Skin of body (tissue), 2 donors: Measurements from ENCODE around the gene CAMK2B. TPM values are rescaled to one million over a fixed set of nuclear protein-coding genes. Genes with fewer than 3 reads are reported as not detected.

Experiments
- DNase-seq: peaks from one replicate; lab custom pipeline; 2025; lab: John Stamatoyannopoulos, UW
- total RNA-seq: library from RNA; depleted of rRNA; stranded (reverse); fragments of >200 nt; gene quantifications from one replicate; pipeline ENCODE4 v1.2.3, GENCODE V29; 2014

CAMK2B gene
- total RNA-seq, 1 donor from 2014 or later = 2.2 TPM

GRCh38 chr7:44309271-44310091 is 15.9 kb downstream of the CAMK2B start:
- no peak for DNase-seq

GRCh38 chr7:44308596-44309270 is 16.7 kb downstream of the CAMK2B start:
- no peak for DNase-seq

DNA sequence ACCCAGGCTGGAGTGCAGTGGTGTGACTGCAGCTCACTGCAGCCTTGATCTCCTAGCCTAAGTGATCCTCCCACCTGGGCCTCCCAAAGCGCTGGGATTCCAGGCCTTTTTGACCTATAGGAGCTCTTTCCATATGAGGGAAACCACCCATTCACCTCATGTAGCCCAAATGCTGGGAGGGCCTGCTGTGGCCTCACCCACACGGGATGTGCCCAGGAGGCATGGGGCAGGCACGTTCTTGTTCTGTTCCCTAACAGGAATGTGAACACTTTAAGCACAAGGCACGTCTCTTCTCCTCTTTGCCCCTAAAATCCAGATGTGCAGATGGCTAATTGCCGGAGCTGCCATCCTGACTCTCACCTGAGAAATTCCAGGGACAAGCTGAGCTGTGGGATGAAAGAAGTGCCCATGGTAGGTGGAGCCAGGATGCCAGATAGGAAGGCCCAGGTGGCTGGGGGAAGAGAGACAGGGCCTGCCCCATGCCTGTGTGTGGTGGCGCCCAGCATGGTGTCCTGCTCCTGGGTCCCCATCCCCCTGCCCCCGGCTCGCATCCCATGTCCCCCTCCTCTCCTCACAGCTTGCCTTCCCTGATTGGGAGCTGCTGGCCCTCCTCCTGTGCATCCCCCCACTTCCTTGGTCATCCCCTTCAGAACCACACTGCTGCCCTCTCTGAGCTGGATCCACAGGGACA is 17.3 kb downstream of the CAMK2B start:
- DNase-seq = peak; percentile 19

DNA sequence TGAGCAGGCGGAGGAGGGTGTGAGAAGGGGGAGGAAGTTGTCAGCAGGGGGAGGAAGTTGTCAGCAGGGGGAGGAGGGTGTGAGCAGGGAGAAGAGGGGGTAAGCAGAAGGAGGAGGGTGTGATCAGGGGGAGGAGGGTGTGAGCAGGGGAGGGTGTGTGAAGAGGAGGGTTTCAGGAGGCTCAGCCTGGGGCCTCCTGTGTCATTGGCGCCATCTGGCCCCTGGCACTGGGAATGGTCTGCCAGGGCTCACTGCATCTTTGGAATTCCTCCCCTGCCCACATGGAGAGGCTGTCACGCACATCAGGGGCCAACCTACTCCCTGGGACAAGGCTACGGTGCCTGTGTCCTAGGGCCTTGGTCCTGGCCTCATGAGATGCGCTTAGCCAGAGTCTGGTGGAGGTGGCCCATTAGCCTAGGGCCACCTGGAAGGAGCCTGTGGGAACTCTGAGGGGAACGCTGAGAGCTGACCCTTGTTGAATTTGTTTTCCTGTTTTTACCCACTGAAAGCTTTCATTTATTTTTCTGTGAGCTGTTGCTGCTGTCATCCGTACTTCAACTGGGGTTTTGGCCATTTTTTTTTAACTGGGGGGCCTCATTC is 18.0 kb downstream of the CAMK2B start:
- DNase-seq = no peak

GRCh38 chr7:44306606-44307005 is 18.8 kb downstream of the CAMK2B start:
- no peak for DNase-seq

GRCh38 chr7:44305564-44306507 is 19.6 kb downstream of the CAMK2B start:
- no peak for DNase-seq

DNA sequence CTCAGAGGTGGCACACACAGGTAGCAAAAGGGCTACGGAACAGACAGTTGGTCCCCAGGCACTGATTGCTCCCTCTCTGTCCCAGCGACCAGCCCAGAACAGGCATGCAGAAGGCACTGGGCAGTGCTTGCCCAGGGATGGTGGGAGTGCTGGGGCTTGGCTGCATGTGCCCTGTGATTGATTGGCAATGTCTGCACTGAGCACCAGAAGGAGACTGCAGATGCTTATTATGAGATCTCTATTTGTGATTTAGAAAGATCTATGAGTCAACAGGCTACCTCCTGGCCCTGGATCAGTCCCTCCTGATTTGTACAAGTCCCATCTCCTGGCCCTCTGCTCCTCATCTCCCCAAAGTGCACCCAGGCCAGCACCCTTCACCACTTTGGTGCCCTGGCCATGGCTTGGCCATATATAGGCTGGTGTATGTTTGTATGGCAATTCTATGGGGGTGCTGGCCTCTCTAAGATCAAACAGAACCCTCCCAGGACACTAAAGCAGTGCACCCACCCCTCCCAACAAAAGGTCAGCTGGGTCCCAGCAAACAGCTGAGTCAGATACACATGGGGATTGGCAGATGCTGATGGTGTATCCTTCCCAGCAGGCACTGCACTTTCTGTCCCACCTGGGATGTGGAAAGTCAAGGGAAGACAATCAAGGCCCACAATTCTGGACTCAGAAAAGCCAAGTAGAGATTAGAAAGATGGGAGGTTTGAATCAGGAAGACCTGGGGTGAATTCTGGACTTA is 30.9 kb downstream of the CAMK2B start:
- no peak for DNase-seq

DNA sequence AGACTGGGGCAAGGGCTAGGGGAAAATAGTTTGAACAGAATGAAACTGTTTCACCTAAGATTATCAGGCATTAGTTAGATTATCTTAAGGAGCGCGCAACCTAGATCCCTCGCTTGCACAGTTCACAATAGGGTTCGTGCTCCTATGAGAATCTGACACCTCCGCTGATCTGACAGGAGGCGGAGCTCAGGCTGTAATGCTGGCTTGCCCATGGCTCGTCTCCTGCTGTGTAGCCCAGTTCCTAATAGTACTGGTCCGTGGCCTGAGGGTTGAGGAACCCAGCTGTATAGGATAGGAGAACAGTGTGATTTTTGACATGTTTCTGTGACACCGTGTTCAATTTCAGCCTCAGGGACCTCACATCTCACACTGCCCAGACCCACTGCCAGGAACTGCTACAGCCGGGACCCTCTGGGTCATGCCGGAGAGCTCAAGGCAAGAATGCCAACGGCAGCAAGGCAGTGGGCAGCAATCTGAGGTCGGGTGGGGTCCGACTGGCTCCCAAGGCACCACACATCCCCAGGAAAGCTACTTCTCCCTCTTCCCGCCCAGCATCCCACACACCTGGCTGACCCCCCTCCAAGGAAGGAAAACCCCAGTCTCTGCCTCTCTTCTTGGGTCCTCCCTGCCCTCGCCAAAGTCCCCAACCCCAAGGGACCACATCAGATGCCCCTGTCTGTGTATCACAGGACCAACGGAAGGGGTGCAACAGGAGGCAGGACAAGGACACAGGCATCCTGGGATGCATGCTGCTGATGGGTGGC is 31.7 kb downstream of the CAMK2B start:
- DNase-seq = no peak

GRCh38 chr7:44292876-44293560 is 32.4 kb downstream of the CAMK2B start:
- DNase-seq = no peak

- DNase-seq = no peak
These were observed 33.0 kb downstream of the CAMK2B start for GRCh38 chr7:44292420-44292817.

DNA sequence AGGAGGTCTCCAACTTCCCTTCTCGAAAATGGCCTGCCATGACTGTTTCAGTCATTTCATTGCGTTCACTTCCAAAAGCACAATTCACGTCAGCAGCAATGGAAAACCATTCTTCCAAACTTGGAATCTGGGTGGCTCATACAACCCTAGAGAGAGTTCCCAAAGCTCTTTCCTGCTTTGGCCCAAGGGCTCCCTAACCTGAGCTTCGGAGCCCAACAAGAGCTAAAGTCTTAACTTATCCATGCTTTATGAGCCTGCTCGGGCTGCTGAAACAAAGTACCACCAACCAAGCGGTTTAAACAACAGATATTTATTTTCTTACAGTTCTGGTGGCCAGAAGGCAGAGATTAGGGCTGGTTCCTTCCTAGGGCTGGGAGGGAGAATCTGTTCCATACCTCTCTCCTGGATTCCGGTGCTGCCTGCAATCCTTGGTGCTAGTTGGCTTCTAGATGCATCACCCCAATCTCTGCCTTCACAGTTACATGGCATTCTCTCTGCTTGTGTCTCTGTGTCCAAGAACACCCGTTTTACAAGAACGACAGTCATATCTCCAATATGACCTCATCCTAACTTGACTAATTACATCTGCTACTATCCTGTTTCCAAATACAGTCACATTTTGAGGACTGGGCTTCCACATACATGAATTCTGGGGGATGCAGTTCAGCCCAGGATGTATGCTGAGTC is 33.5 kb downstream of the CAMK2B start:
- no peak for DNase-seq

- DNase-seq = no peak
These were observed 34.2 kb downstream of the CAMK2B start for GRCh38 chr7:44291066-44291732.

GRCh38 chr7:44290252-44290620 is 35.2 kb downstream of the CAMK2B start:
- no peak for DNase-seq

DNA sequence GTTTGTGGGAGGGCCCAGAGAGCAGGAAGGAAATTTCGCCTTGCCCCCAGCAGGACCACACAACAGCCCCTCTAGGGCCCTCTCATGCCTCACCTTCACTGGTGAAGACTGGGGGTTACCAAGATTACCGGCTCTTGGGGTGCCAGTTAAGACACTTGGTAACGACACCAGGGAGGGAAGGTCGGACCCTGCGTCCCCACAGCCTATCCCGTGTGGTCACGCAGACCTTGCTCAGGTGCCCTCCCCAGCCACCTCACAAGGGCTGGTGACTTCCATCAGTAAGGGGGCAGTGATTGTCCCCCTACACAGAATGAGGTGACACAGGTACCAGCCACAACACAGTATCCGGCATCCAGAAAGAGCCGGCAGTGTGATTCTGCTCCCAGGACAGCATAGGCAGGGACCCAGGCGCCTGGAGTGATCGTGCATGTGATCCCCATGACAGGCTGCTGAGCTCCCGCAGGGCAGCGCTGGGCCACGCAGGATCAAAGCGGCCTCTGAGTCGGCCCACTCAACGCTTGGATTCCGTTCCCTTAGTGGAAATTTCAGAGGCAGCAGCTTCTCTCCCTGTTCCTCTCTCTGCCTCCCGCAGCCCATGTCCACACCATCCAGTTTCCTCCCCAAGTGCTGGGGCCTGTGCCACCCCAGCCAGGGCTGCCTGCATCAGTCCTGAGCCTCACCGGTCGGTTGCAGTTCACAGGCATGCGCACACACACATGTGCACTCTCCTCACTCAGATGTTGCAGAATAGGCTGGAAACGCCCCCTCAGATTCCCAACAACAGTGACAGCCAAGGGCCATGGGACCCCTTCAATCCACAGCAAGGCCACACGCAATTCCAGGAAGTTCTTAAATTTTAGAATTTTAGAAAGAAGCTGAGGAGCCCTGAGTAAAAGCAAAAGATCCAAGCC is 35.8 kb downstream of the CAMK2B start:
- DNase-seq = no peak

- no peak for DNase-seq
These were observed 36.5 kb downstream of the CAMK2B start for GRCh38 chr7:44288811-44289340.

DNA sequence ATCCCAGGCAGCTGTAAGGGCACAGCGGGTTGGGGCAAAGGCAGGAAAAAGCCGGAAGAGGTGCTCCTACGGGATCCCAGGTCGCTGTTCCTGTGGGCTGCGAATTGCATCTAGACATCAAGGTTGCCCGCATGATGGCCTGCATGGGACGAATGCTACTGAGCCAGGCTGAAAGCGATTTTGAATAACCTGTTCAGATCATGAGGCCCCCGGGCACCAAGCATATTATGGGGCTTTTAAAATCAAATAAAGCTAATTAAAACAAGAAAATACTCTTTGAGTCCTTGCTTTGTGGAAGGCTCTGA is 37.1 kb downstream of the CAMK2B start:
- DNase-seq = no peak
